Germinal center (tissue), 1 donor: ENCODE measurements around the gene BANP.
"Not testable (repeated sequence)": the region's sequence is repeated elsewhere in the genome, so short reads cannot be mapped to it uniquely, and the experiment has no call there.

Experiments used
- DNase-seq: peaks from one replicate; pipeline ENCODE4 v3.0.0; 2012; ENCODE audit warnings: mixed read lengths, low spot score

Gene BANP

DNA sequence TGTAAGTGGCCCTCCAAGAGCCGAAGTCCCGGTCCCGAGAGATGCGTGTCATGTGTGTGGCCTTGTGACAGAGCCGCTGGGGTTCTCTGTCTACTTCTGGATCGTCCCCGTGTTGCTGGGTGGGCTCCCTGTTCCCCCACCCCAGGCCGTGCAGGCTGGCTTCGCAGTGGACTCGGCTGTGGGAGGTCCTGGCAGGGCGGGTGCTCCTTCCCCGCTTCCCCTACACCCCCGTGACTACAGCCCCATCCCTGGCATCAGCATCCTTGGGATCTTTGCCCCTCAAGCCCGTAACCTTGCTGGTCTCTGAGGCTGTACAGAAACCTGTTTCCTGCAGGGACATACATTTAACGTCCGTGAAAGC, 136.3 kb downstream of the BANP start:
- DNase-seq, result no peak

DNA sequence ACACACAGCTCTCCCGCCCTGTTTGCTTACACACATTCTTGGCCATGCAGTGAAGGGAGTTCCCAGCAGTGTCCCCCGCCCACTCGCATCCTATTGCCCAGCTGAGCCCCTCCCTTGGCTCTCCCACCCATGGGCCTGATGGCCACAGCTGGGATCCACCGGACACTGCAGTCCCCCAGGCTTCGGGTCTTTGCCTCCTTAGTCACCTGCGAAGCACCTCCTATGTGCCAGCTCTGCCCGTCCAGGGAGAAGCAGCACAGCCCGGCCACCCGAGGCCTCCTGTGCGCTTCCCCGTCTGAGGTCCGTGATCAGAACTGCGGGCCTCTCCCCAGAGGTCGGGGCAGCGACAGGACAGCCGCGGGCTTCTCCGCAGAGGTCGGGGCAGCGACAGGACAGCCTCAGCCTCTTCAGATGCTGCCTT, 136.9 kb downstream of the BANP start:
- no peak for DNase-seq

DNA sequence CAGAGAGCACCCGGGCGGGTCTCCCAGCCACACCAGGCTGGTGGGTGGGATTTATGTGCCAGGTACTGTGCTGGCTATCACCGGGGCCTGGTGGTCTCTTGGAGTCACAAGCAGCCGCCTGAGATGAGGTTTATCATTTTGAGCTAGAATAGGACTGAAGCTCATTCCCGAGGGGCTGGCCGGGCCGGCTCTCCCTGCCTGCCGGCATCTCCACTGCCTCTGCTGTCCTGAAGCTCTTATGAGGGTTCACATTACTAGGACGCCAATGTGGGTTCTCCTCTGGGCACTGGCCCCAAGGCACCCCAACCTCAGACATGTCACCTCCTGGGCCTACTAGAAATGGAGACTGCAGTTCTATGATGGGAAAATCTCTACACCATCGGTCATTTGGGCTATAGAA, 137.4 kb downstream of the BANP start:
- not testable (repeated sequence) for DNase-seq

DNA sequence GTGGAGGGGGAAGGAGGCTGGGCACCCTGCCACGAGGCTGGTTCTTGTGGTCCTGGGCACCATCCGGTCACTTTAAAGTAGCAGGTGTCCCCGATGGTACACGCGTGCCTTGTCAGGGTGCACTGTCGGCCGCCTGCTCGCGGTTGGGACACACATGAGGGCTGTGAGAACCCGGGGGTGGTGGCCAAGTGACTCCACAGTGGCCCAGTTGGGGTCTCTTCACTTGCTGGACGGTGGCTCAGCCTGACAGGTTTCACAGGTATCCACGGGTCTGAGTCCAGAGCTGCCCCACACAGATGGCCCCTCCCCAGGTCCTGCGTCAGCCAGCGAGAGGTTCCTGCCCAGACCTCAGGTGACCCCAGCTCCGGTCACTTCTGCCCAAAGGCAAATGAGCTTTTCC, 137.8 kb downstream of the BANP start:
- DNase-seq, result not testable (repeated sequence)

DNA sequence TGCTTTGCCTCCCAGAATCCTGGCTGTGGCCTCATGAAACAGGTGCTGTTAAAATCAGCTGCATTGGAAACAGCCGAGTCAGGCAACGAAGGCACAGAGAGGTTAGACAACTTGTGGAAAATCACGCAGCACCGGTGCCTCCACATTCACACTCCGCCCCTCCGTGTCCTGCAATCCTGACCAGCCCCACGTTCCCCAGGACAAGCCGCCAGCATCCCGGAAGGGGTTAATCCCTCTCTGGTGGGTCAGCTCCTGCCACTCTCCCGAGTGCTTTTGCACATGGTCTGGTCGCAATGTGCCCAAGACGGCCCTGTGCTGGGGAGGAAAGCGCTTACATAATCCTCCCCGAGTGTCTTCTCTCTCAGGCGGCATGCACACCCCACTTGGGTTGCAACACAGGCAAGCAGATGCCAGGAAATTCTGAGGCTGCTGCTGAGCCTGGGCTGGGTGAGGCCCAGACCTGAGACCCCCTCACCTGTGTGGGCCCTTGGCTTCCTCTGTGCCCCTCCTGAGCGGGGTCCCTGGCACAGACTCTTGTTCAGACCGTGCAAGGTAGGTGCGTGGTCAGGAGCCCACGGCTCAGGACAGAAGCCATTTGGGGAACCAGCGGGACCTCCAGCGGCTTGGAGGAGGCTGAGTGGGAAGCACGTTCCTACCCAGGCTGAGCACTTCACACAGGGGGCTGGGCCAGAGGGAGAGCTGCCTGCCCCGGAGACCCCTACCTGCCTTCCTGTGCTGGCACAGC, 138.6 kb downstream of the BANP start:
- DNase-seq, result not testable (repeated sequence)

DNA sequence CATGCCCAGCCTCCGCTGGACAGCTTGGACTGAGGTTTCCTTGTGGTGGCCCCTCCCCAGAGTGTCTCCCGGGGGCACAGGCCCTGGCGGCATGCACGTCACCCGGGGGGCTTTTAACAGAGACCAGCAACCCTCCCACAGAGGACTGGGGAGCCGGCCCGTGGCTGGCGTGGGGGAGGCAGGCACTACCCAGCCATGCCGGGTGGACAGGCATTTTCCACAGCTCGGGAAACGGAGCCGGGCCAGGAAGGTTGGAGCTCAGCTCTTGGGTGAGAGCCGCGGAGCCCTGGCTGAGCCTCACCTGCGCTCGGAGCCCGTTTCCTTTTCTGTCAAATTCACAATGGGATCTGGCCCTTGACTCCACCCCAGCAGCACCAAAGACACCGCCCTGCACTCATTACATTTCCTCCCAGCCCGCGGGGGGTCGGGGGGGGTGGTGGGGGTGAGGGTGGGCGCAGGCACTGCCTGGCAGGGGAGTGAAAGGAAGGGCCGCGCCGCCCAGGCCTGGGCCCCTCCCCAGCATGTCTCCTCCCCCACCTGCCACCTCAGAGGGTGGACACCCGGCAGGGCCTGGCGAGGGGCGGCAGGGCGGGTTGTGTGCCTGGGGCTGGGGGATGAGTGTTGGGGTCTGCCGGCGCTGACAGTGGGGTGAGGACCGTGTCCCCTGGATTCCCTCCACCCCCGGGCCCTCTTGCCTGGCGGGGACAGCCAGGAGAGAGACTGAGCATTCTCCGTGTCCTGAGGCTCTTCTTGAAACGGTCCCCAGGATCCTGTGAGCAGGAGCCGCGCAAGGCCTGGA, 139.3 kb downstream of the BANP start:
- DNase-seq, result not testable (repeated sequence)

DNA sequence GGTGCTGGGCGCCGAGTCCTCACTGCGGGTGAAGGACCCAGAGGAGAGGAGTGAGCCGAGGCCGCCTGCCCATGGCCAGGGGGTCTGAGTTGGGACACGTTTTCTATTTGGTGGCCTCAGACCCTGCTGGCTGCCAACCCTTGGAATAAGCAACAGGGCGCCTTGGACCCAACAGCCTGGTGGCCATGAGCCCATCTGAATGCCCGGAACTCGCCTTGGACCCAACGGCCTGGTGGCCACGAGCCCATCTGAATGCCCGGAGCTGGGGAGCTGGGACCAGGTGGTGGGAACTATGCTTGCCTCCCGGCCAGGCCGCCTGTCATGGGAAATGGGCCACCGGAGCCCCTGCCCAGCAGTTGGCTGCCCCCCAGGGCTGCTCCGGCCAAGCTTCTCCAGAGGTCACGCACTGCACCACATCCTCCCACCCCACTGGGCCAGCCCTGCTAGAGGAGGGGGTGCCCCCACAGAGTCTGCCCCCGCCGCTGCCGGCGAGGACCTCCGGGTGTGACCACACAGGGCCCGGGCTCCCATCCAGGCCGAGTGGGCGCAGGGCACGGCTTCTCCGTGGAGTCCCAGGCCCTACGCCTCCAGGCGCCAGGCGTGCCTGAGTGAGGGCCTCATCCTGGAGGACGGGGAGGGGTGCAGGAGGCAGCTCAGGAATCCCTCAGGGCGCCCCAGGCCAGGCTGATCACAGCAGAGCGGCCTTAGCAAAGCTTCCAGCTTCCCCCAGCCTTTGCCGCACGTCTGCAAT, 140.2 kb downstream of the BANP start:
- DNase-seq, result not testable (repeated sequence)

DNA sequence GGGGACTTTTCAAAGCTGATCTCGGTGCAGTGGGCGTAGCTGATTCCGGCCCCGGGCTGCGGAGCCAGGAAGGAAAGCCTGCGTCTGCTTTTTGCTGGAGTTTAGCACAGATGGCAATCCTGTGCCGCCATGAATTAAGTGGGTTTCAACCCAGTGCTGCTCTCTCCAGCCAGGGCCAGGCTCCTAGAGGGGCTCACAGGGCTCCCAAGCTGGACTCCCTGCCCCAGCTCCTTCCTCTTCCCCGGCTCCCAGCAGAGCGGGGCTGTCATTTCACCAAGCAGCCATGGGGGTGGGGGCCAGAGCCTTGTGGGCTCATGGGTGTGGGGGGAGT, 140.7 kb downstream of the BANP start:
- not testable (repeated sequence) for DNase-seq

DNA sequence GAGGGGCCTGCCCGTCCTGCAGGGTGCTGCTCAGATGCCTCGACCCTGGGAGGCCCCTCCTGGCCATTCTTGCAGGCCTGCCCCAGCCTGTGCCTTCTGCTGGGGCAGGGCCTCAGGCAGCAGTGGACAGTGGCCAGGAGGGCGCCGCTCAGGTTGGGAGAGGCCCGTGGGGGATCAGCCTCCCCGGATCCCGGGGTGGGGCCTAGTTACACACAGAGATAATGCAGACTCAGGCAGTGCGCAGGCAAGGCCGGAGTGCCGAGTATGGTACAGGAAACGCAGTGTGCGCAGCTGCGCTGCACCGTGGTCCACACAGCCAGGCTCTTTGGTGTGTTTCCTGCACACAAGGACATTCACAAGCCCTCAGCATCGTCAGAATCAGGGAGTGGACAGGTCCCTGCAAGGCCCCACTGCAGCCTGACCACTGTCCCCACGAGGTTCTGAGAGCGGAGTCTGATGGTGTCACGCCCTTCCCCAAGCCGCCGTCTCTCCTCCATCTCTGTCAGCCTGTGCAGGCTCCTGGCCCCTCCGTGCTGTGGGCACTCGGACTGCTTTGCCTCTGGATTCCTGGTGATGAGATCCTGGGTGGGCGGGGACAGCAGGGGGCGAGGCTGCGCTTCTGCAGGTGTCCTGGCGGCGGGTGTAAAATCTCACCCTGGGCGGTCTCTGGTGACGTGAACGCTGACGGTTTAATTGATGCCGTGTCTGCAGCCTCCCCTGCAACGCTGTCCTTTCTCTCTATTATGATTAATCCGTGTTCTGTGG, 141.7 kb downstream of the BANP start:
- DNase-seq, result not testable (repeated sequence)

DNA sequence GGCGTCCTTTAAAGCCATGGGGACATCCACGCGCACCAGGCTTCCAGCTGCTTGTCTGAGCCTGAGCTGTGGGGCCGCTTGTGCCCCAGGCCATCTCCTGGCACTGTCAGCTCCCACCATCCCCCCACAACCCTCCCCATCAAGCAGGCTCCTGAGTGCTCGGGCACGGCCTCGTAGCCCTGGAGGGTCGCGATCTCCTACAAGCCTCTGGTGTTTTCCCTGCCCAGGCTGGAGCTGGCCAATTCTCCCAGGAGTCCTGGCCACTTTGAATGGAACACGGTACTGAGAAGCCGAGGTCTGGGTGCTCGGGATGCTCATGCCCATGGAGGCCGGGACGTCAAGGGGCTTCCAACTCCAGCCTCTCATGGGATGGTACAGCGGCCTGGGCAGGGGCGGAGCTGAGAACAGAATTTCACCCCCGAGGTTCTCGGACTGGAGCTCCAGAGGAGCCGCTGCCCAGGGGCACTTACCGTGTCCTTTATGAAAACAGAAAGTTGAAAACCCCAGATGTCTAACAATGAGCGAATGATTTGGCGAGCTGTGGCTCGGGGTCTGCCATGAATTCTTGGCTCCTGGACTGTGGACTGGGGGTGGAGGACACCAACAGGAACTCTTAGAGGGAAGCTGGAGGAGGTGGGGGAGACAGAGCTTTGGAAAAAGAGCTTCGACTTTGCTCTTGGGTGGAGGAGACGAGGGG, 142.5 kb downstream of the BANP start:
- not testable (repeated sequence) for DNase-seq

DNA sequence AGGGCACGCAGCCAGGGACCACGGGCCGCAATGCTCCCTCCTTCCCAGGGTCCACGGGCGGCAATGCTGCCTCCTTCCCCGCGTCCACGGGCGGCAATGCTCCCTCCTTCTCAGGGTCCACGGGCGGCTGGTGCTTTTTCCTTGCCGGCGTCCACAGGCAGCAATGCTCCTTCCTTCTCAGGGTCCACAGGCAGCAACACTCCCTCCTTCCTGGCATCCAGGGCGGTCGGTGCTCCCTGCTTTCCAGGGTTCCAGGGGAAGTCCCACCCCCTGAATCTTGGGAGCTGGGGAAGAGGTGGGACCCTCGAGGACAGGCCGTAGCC, 143.0 kb downstream of the BANP start:
- DNase-seq, result not testable (repeated sequence)

DNA sequence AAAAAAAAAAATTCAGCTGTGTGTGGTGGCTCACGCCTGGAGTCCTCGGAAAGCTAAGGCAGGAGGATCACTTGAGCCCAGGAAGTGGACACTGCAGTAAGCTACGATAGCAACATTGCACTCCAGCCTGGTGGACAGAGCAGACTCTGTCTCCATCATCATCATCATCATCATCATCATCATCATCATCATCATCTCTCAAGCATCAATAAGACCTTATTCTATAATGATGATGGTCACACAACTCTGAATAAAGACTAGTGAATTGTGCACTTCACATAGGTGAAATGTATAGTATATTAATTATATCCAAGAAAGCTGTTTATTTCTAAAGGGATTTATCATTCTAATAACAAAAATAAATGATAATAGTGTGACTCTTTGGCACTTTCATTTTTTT, 143.7 kb downstream of the BANP start:
- DNase-seq, result not testable (repeated sequence)

DNA sequence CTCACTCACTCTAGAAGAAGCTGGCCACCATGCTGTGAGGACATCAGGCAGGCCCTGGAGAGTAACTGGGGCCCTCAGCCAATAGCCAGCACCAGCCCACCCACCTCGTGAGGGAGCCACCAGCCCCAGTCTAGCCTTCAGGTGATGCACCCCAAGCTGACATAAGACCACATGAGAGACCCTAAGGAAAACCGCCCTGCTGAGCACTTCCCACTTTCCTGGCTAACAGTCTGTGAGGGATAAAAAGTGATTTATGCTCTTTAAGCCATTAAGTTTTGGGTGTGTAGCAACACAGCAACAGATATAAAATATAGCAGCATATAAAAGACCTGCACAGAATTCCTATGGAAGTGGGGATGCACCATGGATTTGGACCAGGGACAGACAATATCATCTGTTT, 145.4 kb downstream of the BANP start:
- not testable (repeated sequence) for DNase-seq

DNA sequence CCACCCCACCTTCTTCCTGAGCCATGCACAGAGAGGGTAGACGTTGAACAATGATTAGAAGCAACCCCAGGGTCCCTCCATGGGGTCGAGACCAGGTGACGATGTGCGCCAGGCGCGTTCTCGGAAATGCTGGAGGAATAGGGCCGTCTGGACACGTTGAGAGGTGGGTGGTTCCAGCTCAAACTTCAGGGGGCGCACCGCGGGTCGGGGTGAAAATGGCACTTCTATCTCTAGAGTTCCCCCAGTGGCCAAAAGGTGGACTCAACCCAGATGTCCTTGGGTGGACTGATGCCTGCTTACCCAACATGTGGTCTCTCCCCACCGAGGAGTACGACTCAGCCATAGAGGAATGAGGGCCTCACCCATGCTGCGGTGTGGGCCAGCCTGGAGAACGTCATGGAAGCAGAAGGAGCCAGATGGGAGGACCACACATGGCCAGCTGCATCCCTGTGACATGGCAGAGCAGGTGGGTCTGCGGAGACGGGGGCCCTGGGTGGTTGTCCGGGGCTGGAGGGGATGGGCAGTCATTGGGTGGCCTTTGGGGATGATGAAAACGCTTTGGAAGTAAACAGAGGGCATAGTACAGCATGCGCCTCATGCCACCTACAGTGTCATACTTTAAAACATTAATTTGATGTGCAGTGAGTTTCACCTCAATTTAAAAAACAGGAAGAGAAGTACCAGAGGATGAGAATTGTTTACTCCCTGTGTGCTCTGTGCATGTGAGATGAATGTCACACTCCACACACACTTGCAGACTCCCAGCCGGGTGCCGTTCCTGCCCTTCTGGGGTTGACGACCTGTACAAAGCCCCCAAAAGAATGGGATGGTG, 147.7 kb downstream of the BANP start:
- DNase-seq, result not testable (repeated sequence)

DNA sequence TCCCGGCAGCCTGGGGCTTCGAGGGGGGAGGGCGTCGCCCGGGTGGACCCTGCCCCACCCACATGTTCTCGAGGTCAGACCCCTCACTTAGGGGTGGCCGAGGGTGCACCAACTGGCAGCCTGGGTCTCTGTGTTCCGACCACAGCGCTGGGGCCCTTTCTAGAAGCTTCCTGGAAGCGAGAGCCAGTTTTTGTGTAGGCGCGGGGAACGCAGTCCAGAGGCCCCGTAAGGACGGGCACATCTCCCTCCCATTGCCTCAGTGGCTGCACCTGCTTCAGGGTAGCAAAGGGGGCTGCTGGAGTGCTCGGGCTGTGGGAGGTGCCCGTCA, 148.3 kb downstream of the BANP start:
- no peak for DNase-seq

DNA sequence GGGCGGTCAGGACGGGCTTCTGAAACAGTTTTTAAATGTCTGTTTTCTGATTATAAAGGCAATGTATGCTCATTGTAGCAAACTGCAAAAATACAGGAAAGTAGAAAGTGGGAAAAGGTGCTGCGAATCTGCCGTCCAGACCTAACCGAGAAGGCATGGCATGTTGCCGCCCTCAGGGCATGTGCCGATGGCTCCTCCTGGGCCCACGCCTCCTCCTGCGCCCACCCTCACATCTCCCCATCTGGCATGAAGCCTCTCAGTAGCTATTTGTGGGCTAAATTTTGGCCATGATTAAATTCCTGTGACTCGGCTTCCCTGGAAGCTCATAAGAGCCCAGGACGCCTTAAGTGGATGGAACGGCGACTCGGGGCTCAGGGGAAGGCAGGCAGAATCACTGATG, 148.7 kb downstream of the BANP start:
- not testable (repeated sequence) for DNase-seq

DNA sequence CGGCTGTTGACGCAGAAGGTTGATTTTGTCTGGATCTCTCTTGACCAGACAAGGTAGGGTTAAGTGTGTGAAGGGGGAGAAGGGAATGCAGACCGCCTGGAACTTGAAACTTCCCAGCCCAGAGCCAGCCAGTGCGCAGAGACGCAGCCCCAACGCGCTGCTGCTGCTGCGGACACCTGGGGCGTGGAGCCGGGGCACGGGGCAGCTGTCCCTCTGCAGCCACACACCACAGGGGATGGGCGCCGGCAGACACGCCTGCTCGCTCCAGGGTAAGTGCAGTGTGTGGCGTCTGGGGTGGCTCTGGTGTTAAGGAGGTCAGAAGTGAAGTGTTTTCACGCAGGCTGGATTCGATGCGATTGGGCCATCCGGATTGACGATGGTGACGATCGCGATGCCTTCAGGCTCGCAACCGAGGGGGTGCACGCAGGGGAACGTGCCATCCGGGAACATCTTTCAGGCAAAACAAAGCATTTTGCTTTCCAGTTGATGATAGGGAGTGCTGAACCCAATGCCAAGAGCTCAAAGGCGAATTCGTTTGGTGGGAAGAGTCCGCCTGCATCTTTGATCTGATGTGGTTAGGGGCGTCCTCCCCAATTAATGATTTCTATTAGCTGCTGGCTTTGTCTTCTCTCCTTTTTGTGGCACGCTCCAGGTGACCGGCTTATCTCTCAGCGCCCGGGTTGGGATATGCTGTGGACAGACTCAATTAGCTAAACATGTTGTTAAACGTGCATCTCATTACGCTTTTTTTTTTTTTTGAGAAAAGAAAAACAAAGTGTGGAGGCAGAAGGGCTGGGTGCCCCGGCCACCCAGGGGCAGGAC, 149.8 kb downstream of the BANP start:
- DNase-seq, result not testable (repeated sequence)

DNA sequence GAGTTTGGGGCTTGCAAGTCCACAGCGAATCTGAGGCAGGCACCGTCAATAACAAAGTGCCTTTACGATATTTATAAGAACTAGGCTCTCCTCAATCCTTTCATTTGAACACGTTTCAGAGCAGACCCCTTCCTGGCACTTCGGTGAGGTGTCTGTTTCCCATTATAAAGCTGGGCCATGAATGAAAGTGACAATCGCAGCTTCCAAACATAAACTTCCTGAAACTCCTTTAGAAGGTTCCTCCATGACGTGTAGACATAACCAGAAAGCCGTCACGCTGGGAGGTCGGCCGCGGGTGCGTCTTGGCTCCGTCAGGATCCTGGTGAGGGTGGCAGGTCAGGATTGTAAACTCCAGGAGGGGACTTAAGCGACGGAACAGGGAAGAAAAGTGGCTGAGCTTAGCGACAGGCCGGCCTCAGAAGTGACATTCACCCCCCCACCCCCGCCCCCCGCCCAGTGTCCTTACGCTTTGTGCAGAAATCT, 150.4 kb downstream of the BANP start:
- DNase-seq, result not testable (repeated sequence)

DNA sequence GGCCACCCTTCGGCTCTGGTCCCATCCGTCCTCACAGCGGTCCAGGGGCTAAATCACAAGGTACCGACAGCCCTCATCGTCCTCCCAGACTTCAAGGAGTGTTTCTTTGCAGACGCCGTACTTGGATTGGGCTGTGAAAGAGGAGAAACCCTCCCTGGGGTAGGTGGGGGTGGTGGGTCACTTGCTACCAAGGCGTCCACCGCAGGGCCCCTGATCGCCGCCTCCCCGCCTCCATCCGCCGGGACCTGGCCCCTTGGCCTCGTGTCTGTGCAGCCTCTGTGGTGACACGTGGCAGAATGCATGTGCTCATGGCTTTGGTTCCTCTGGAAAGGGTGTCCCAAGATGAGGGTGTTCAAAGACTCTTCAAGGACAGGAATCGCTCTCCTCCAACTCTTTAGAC, 151.4 kb downstream of the BANP start:
- no peak for DNase-seq

DNA sequence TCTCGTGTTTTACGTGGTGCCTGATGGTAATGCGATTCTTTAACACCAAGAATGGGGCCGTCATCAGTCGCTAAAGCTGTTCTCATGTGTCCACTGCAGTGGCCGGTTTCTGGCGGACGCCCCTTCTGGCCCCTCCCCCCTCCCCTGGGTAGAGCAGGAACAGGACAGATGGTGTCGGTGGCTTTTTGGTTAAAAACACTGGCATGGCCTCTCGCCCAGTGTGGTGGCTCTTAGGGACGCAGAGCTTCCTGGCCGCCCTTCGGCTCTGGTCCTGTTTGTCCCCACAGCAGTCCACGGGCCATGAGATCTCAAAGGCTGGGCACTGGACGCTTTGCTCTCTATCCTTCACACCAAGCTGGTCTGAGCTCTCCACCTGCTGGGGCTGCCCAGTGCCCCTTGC, 151.8 kb downstream of the BANP start:
- DNase-seq, result no peak
